ENCODE results near the gene PTPN14.

Gene PTPN14

DNA sequence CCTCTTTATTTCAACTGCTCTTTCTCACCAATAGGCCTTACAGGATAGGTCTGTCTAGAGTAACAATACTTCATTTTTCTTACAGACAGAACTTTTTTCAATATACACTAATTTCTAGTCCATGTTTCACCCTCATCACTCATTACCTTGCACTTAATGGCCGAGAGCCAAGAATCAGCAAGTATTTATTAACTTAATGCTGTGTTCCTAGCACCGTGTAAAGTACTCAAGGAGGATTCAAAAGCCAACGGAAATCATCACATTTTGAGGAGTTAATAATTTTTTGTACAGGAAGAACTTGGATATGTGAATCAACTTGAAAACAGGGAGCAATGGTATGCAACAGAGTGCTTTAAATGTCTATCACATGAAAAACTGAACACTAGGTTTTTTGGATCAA, 102.0 kb downstream of the PTPN14 start:
- DNase-seq, result no peak

GRCh38 chr1:214448536-214448935, 102.9 kb downstream of the PTPN14 start:
- DNase-seq, result peak; percentile 14

- DNase-seq, result no peak
Observed at GRCh38 chr1:214447557-214447871, 103.9 kb downstream of the PTPN14 start.

DNA sequence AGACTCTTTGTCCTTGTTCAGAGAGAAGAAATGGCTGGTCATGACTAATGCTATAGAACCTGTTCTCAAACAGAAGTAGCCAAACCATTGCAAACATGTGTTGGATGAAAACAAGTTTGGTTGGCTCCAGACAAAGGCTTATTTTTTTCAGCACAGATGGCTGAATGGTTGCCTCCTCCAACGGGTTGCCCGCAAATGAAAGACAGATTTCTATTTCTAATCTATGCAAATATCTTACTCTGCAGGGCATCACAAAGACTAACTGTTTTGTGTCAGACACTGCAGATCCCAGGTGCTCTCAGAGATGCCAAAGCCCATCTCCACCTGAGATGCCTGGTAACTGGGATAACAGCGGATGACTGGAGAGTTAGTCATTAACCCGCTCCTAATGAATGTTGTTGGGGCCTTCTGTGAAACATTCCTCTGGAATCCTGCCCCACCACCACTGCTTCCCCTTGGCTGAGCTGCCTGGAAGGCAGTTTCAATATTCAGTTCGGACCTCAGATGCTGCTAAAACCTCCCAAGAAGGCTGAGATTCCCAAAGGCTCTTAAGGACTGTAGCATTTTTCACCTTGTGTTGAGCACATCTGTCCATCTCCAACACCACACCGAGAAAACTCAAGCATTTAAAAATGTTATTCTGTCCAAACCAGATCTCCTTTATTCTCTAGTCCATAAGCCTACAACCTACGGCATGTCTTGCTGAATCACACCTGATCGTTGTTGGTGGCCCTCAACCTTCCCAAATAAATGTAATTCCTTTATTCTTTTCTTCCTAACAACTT, 104.4 kb downstream of the PTPN14 start:
- DNase-seq, result no peak

GRCh38 chr1:214445831-214446614, 105.4 kb downstream of the PTPN14 start:
- DNase-seq, result no peak

- no peak for DNase-seq
Observed at GRCh38 chr1:214445199-214445598, 106.2 kb downstream of the PTPN14 start.

- no peak for DNase-seq
Observed at GRCh38 chr1:214444182-214444939, 107.0 kb downstream of the PTPN14 start.

DNA sequence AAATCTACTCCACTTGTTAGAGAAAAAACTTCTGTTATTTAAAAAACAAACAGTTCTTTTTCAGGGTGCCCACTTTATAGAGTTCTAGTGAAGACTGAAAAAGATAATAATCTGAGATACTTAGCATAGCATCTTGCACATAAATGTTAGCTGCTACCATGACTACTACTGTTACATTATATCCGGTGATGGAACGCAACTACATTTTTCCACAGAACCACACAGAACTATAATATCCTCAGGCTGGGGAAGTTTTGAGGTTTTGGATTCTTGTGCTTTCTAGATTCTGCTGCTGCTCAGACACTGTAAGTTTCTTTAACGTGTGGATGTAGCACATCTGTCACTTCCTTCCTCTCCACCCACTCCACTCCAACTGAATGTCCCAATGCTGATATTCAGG, 110.3 kb downstream of the PTPN14 start:
- DNase-seq, result no peak

DNA sequence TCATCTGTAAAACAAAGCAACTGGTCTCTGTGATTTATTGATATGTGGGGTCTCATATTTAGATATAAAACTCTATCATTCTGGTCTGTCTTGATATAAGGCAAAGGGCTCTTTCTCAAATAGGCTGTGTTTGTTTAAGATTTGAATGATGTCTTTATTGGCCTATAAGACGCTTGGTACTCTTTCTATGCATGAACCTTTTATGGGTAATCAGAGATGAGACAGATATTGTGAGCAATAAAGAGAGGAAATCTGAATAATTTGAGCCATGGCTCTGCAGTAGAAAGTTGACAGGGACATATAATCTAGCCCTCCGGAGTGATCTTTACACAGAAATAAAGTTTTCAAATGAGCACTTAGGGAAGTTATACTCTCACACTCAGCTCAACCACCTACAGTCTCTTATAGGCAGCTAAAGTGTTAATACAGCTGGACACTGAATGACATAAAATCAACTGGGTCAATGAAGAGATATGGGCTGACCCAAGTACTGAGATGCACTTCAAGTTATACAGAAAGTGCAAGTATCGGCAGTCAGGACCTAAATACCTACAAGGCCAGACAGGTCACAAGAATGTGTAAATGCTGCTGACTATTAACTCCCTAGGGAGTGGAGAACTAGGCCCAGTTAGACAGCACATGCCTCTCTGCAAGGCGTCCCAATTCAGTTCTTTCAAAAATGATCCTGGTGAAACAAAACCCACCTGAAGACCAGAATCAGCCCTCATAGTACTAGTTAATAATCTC, 111.0 kb downstream of the PTPN14 start:
- DNase-seq, result no peak

DNA sequence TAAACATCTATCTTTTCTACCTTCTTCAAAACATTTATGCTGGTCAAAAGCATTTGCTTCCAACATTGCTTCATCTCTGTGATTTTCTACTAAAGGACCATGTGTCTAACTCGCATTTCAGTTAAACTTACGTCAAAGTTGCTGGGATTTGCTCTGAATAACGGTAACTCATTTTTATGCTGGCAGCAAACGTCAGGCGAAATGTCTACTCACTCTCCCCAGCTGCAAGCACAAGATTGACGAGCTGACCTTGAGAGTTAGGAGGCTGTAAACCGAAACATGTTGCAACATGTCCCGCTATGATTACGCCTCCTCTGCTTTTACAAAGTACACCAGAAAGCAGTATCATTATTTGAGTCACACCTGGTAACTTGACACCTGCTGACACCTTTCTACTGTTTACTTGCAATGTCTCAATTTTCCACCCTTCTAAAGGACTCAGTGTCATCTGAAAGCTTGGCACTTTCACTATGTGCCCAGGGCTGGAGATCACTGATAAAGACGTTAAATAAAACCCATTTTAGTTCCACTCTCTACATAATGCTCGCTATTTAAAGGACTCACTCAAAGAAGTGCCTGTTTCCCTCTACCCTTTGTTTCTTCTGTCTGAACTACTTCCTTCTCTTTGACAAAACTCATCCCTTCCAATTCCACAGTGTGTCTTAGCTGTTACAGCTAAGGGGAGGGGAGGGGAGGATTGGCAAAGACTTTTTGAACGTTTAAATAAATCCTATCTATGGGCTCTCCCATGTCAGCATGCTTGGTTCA, 111.9 kb downstream of the PTPN14 start:
- DNase-seq, result peak; percentile 46

- DNase-seq, result no peak
Observed at GRCh38 chr1:214438530-214438929, 112.9 kb downstream of the PTPN14 start.

GRCh38 chr1:214438075-214438474, 113.3 kb downstream of the PTPN14 start:
- no peak for DNase-seq

DNA sequence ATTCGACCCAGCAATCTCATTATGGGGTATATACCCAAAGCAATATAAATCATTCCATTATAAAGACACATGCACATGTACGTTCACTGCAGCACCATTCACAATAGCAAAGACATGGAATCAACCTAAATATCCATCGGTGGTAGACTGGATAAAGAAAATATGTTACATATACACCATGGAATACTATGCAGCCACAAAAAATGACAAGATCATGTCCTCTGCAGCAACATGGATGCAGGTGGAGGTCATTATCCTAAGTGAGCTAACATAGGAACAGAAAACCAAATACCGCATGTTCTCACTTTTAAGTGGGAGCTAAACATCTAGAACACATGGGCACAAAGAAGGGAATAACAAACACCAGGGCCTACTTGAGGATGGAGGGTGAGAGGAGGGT, 115.5 kb downstream of the PTPN14 start:
- DNase-seq, result no peak

GRCh38 chr1:214432245-214432644, 119.2 kb downstream of the PTPN14 start:
- DNase-seq, result no peak

DNA sequence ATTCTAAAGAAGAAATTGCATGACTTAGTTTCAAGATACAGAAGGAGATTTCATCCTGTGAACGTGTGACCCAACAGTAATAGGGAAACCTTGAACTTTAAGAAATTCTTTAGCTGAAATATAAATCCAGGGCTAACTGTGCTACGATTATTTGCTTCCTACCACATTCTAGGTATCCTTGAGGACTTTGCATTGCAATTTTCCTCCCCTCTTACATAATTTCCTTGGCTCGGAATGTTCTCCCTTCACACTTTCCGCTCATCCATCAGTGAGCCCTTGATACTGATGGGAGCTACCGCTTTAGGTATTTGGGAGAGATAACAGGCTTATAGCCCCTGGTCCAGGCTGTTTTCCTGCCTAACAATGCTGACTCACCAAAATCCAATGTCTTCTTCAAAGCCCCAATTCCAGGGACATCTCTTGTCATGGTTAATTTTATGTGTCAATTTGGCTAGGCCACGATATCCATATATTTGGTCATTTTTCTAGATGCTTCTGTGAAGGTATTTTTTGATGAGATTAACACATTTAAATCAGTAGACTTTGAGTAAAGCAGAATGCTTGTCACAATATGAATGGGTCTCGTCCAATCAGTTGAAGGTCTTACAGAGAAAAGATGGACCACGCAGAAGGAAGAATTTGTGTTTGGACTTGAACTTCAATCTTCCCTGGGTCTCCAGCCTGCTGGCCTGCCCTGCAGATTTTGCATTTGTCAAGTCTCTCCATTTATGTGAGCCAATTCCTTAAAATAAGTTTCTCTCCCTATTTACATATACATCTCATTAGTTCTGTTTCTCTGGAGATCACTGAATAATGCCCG, 121.2 kb downstream of the PTPN14 start:
- DNase-seq, result no peak

DNA sequence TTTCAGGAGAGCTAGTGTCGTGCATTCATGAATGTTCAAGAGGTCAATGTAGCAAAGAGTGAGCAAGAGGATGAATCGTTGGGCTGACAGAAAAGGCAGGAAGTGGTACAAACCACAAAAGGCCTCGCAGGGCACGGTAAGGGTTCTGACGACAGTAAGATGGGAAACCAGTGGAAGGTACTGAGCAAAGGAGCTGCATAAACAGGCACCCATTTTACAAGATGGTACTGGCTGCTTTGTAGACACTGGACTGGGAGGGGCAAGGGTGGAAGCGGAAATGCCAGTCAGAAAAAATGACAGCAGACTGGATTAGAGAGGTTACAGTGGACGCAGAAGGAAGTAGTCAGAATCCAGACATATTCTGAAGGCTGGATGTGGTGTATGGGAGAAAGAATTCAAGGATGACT, 123.5 kb downstream of the PTPN14 start:
- DNase-seq, result peak; percentile 53

GRCh38 chr1:214426426-214426812, 125.0 kb downstream of the PTPN14 start:
- no peak for DNase-seq

- no peak for DNase-seq
Observed at GRCh38 chr1:214425716-214426425, 125.5 kb downstream of the PTPN14 start.

- DNase-seq, result no peak
Observed at GRCh38 chr1:214425101-214425500, 126.3 kb downstream of the PTPN14 start.

- DNase-seq, result no peak
Observed at GRCh38 chr1:214423045-214423444, 128.4 kb downstream of the PTPN14 start.

Data from hematopoietic multipotent progenitor cell treated with erythropoietin and hydrocortisone succinate and interleukin-3 and kit ligand, for 8 days (in vitro differentiated cells).